AG09309 (cell line): ENCODE results near the gene IFI30.

Source experiments
- DNase-seq: peaks from one replicate; pipeline ENCODE4 v3.0.0-alpha.2; 2010; ENCODE audit warnings: low read depth
- H3K4me3 ChIP-seq: 2 replicates; pipeline ENCODE4 v1.5.1; 2011; ENCODE audit warnings: mild to moderate bottlenecking, low read depth, low read length, moderate library complexity; ENCODE audit not compliant: control insufficient read depth
- TF ChIP-seq, protein P1 (sequence below): IDR thresholded peaks from 2 replicates; pipeline ENCODE4 v1.5.1; 2011; ENCODE audit warnings: mild to moderate bottlenecking, low read depth, low read length, inconsistent platforms; ENCODE audit not compliant: insufficient read depth, control insufficient read depth; ENCODE audit errors: missing control alignments

The IFI30 gene

DNA sequence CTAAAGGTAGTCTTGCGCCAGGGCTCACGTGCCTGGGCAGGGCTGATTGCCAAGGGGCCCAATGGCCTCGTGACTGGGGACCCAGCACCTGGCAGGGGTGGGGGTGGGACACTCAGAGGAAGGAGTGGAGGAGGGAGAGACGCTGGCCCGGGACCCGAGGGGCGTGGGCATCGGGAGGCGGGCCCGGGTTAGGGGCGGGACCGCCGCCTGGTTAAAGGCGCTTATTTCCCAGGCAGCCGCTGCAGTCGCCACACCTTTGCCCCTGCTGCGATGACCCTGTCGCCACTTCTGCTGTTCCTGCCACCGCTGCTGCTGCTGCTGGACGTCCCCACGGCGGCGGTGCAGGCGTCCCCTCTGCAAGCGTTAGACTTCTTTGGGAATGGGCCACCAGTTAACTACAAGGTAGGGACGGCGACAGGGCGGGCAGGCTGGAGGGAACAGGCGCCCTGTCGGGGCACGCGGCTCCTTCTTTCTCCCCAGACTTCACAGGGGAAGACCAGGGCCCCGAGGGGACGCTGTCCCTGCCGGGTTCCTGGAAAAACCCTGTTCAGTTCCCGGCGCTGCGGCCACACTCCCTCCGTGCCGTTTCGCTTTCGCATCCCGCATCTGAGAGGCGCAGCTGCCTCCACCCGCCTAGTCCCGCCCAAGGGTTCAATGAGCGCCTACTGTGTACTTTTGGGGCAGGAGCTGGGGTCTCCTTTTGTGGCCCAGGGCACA is at the start of gene IFI30:
IFI30 (plus strand) TSS at position 242 of the 717 bp plus-strand sequence; CDS start at position 271, 29 bp downstream.
- DNase-seq: no peak
- TF ChIP-seq, protein P1, sequence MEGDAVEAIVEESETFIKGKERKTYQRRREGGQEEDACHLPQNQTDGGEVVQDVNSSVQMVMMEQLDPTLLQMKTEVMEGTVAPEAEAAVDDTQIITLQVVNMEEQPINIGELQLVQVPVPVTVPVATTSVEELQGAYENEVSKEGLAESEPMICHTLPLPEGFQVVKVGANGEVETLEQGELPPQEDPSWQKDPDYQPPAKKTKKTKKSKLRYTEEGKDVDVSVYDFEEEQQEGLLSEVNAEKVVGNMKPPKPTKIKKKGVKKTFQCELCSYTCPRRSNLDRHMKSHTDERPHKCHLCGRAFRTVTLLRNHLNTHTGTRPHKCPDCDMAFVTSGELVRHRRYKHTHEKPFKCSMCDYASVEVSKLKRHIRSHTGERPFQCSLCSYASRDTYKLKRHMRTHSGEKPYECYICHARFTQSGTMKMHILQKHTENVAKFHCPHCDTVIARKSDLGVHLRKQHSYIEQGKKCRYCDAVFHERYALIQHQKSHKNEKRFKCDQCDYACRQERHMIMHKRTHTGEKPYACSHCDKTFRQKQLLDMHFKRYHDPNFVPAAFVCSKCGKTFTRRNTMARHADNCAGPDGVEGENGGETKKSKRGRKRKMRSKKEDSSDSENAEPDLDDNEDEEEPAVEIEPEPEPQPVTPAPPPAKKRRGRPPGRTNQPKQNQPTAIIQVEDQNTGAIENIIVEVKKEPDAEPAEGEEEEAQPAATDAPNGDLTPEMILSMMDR: no peak
- peak within 1 kb of the TSS; percentile 81 for H3K4me3 ChIP-seq

DNA sequence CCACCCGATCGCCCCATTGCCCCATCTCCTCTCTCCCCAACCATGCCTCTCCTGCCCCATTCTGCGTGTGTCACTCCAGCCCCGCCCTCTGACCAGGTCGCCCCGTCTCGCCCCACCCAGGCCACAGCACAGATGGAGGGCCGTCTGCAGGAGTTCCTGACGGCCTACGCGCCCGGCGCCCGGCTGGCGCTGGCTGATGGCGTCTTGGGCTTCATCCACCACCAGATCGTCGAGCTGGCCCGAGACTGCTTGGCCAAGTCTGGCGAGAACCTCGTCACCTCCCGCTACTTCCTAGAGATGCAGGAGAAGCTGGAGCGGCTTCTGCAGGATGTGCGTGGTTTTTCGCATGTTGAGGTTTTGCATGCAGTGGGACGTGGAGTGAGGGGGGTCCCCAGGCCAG is 49.8 kb upstream of the IFI30 start:
- H3K4me3 ChIP-seq: no peak overlapping the region
- DNase-seq: no peak
- TF ChIP-seq, protein P1: no peak

DNA sequence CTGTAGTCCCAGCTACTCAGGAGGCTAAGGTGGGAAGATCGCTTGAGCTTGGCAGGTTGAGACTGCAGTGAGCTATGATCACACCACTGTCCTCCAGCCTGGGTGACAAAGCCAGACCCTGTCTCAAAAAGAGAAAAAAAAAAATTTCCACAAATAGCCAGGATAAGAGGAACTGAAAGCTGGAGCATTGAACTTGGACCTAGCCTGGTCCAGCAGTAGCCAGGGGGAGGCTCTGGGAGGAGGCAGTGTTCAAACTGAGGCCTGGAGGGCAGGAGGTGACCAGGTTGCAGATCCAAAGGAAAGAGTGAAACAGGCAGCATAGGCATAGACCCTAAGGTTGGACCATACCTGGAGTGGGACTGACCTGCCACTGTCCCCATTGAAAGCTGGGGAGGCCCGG is 47.5 kb upstream of the IFI30 start:
- H3K4me3 ChIP-seq: no peak overlapping the region
- TF ChIP-seq, protein P1: no peak
- DNase-seq: no peak

GRCh38 chr19:18128044-18128443 is 45.6 kb upstream of the IFI30 start:
- H3K4me3 ChIP-seq: no peak overlapping the region
- TF ChIP-seq, protein P1: no peak
- no peak for DNase-seq

GRCh38 chr19:18128805-18129204 is 44.8 kb upstream of the IFI30 start:
- TF ChIP-seq, protein P1: no peak
- H3K4me3 ChIP-seq: no peak overlapping the region
- DNase-seq: no peak

DNA sequence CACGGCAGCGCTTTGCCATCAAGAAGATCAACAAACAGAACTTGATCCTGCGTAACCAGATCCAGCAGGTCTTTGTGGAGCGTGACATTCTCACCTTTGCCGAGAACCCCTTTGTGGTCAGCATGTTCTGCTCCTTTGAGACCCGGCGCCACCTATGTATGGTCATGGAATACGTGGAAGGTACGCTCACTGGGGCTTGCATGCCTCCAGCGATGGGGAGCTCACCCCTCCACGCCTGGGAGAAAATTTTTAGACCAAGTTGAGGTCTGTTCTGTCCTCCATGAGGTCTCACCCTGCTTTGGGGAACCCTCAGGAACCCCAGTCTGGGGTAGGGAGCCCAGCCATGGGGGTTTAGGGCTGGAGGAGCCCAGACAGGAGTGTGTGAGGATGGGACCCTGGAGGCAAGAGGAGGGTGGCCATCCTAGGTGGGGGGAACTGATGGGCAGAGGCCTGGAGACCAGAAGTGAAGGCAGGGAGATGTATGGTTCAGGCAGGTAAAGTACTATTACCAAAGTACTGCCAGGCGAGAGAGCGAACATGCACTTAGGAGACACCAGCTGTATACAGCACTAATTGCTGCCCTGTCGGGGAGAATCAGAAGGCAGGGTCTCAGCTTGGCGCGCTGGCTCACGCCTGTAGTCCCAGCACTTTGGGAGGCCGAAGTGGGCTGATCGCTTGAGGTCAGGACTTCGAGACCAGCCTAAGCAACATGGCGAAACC is 42.9 kb upstream of the IFI30 start:
- TF ChIP-seq, protein P1: no peak
- no peak for DNase-seq
- no peak overlapping the region for H3K4me3 ChIP-seq
